Measurements from ENCODE around the gene PALLD. TPM values are rescaled to one million over a fixed set of nuclear protein-coding genes. Genes with fewer than 3 reads are reported as not detected.

PALLD gene
- polyA plus RNA-seq, 1 donor from 2014 or later, result 20.5 TPM

DNA sequence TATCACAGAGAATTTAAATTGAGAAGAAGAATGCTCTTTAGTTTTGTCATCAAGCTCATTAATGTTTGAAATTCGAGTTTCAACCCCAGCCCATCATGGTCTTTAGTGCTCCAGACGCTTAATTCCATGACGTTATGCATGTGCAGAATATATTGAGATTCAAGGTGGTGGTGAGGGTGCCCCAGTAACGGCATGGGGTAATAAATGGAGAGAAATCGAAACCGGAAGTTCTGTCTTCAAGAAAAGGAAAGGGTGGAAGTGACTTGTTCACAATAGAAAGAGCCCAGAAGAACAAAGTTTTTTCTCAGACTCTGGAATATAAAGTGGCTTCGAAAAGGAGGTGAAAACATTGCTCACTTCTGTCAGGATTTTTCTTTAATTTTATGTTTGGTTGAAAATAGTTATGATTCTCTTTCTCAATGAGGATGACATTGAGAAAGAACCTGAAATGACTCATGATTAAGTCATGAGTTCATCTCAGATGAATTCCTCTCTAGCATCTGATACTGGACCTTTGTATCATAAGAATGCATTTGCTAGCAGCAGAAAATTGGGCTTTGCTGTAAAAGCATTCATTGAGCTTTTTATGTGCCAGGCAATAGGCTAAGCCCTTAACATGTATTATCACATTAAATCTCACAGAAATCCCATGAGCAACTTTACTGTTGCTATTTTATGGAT lies 15.8 kb upstream of the PALLD start:
- no peak overlapping the region for H3K4me3 ChIP-seq (ENCODE audit: low read length)

DNA sequence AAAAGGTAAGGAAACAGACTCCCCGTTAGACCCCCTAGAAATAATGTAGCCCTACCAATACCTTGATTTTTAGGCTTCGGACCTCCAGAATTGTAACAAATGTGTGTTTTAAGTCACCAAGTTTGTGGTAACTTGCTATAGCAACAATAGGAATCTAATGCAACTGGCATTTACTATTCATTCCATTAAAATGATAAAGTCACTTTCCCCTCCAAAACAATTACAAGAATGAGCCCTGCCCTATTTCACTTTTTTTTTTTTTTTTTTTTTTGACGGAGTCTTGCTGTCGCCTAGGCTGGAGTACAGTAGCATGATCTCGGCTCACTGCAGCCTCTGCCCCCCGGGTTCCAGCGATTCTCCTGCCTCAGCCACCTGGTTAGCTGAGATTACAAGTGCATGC lies 13.0 kb upstream of the PALLD start:
- H3K27ac ChIP-seq (ENCODE audit: low read length), result no peak overlapping the region
- no peaks in the 10 kb centered on the region for H3F3A ChIP-seq (ENCODE audit: insufficient read depth, low read length, poor library complexity, severe bottlenecking)
- H3K36me3 ChIP-seq (ENCODE audit: insufficient read depth, low read length), result no peaks in the 10 kb centered on the region
- no peak overlapping the region for H2AFZ ChIP-seq (ENCODE audit: low read depth, low read length)
- peaks cover 8% of the 10 kb centered on the region for H3K27me3 ChIP-seq (ENCODE audit: insufficient read depth, low read depth, low read length)
- no peak overlapping the region for H3K4me2 ChIP-seq (ENCODE audit: low read length)
- H3K9ac ChIP-seq (ENCODE audit: low read length), result no peak overlapping the region
- H3K4me3 ChIP-seq (ENCODE audit: low read length), result no peak overlapping the region
- TF ChIP-seq, protein P1, sequence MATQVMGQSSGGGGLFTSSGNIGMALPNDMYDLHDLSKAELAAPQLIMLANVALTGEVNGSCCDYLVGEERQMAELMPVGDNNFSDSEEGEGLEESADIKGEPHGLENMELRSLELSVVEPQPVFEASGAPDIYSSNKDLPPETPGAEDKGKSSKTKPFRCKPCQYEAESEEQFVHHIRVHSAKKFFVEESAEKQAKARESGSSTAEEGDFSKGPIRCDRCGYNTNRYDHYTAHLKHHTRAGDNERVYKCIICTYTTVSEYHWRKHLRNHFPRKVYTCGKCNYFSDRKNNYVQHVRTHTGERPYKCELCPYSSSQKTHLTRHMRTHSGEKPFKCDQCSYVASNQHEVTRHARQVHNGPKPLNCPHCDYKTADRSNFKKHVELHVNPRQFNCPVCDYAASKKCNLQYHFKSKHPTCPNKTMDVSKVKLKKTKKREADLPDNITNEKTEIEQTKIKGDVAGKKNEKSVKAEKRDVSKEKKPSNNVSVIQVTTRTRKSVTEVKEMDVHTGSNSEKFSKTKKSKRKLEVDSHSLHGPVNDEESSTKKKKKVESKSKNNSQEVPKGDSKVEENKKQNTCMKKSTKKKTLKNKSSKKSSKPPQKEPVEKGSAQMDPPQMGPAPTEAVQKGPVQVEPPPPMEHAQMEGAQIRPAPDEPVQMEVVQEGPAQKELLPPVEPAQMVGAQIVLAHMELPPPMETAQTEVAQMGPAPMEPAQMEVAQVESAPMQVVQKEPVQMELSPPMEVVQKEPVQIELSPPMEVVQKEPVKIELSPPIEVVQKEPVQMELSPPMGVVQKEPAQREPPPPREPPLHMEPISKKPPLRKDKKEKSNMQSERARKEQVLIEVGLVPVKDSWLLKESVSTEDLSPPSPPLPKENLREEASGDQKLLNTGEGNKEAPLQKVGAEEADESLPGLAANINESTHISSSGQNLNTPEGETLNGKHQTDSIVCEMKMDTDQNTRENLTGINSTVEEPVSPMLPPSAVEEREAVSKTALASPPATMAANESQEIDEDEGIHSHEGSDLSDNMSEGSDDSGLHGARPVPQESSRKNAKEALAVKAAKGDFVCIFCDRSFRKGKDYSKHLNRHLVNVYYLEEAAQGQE (IDR thresholded peaks at IDR 0.05; ENCODE audit: borderline replicate concordance), result no peak
- TF ChIP-seq EZH2 (IDR thresholded peaks at IDR 0.05; ENCODE audit: borderline replicate concordance, insufficient read depth, low read length, poor library complexity, severe bottlenecking), result no peak
- no peak for TF ChIP-seq TAF1 (IDR thresholded peaks at IDR 0.05; ENCODE audit: low read depth)
- no peak for TF ChIP-seq RAD21 (conservative IDR thresholded peaks at IDR 0.05)
- TF ChIP-seq MXI1 (conservative IDR thresholded peaks at IDR 0.05; ENCODE audit: poor library complexity, severe bottlenecking), result no peak
- TF ChIP-seq, protein P2, sequence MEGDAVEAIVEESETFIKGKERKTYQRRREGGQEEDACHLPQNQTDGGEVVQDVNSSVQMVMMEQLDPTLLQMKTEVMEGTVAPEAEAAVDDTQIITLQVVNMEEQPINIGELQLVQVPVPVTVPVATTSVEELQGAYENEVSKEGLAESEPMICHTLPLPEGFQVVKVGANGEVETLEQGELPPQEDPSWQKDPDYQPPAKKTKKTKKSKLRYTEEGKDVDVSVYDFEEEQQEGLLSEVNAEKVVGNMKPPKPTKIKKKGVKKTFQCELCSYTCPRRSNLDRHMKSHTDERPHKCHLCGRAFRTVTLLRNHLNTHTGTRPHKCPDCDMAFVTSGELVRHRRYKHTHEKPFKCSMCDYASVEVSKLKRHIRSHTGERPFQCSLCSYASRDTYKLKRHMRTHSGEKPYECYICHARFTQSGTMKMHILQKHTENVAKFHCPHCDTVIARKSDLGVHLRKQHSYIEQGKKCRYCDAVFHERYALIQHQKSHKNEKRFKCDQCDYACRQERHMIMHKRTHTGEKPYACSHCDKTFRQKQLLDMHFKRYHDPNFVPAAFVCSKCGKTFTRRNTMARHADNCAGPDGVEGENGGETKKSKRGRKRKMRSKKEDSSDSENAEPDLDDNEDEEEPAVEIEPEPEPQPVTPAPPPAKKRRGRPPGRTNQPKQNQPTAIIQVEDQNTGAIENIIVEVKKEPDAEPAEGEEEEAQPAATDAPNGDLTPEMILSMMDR (IDR thresholded peaks at IDR 0.05; ENCODE audit: poor library complexity, severe bottlenecking), result no peak
- TF ChIP-seq EP300 (conservative IDR thresholded peaks at IDR 0.05; ENCODE audit: poor library complexity, severe bottlenecking), result no peak
- no peak for TF ChIP-seq SMC3 (conservative IDR thresholded peaks at IDR 0.05; ENCODE audit: poor library complexity)
- no peak for TF ChIP-seq POLR2AphosphoS5 (IDR thresholded peaks at IDR 0.05)
- H4K20me1 ChIP-seq (ENCODE audit: insufficient read depth), result no peaks in the 10 kb centered on the region
- H3K79me2 ChIP-seq (replicated peaks; ENCODE audit: insufficient read depth, low read length), result no peaks in the 10 kb centered on the region
- H3K9me2 ChIP-seq (ENCODE audit: insufficient read depth, low read length), result no peaks in the 10 kb centered on the region
- no peaks in the 10 kb centered on the region for H3K9me3 ChIP-seq (ENCODE audit: low read length)

More for the DNA sequence above, 15.8 kb upstream of the PALLD start:
- Histone ChIP-seq H3F3A (ENCODE audit: insufficient read depth, low read length, poor library complexity, severe bottlenecking) (no peaks in the 10 kb centered on the region), H3K9ac (ENCODE audit: low read length) (no peak overlapping the region), H3K27ac (ENCODE audit: low read length) (no peak overlapping the region), H3K9me2 (ENCODE audit: insufficient read depth, low read length) (no peaks in the 10 kb centered on the region), H3K36me3 (ENCODE audit: insufficient read depth, low read length) (no peaks in the 10 kb centered on the region), H2AFZ (ENCODE audit: low read depth, low read length) (no peak overlapping the region), H3K4me2 (ENCODE audit: low read length) (no peak overlapping the region), H4K20me1 (ENCODE audit: insufficient read depth) (no peaks in the 10 kb centered on the region), H3K79me2 (replicated peaks; ENCODE audit: insufficient read depth, low read length) (no peaks in the 10 kb centered on the region), H3K27me3 (ENCODE audit: insufficient read depth, low read depth, low read length) (peaks cover 8% of the 10 kb centered on the region), H3K9me3 (ENCODE audit: low read length) (no peaks in the 10 kb centered on the region)
- TF ChIP-seq, protein P1 (IDR thresholded peaks at IDR 0.05; ENCODE audit: borderline replicate concordance), result no peak
